NCI-H2029 treated with DMSO at 0.1 percent for 48 hours (cell line): ENCODE data around the gene AK8.
"Not testable (repeated sequence)": the region's sequence is repeated elsewhere in the genome, so short reads cannot be mapped to it uniquely, and the experiment has no call there.

Experiments
- DNase-seq: peaks from one replicate; lab custom pipeline; 2025; lab: John Stamatoyannopoulos, UW

Gene AK8

DNA sequence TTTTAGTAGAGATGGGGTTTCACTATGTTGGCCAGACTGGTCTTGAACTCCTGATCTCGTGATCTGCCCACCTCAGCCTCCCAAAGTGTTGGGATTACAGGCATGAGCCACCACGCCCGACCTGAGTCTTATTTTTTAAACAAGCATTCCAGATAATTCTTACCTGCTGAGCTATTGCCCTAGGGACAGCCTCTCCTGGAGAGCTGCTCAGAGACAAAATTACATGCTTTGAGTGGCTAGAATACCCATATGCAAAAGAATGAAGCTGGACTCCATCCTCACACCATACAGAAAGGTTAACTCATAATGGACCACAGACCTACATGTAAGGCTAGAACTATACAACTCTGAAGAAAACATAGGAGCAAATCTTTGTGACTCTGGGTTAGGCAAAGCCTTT lies 166.2 kb downstream of the AK8 start:
- DNase-seq, result no peak

DNA sequence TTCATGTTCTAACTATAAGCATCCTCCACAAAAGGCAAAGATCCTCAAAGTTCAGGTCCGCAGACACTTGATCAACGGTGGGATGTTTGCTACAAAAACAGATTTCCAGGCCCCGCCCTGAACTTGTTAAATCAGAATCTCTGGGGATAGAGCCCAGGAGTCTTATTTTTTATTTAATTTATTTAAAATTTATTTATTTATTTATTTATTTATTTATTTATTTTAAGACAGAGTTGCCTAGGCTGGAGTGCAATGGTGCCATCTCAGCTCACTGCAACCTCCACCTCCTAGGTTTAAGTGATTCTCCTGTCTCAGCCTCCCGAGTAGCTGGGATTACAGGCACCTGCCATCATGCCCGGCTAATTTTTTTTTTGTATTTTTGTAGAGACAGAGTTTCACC lies 166.9 kb downstream of the AK8 start:
- not testable (repeated sequence) for DNase-seq

DNA sequence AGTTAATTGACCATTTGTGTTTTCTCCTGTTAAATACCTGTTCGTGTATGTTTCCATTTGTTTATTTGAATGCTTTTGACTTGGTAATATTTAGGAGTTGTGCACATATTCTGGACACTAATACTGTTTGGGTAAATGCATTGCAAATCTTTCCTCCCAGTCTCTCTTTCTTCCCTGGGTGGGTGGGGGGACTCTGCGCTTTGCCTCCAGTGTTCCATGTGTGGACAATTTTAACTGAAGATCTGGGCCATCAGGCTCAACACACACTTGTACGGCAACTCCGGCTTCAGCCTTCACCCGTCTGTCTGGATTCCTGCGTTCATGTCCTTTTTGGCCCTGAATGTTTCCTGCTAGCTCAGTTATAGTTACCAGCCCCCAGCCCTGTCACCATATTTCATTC lies 167.8 kb downstream of the AK8 start:
- no peak for DNase-seq

DNA sequence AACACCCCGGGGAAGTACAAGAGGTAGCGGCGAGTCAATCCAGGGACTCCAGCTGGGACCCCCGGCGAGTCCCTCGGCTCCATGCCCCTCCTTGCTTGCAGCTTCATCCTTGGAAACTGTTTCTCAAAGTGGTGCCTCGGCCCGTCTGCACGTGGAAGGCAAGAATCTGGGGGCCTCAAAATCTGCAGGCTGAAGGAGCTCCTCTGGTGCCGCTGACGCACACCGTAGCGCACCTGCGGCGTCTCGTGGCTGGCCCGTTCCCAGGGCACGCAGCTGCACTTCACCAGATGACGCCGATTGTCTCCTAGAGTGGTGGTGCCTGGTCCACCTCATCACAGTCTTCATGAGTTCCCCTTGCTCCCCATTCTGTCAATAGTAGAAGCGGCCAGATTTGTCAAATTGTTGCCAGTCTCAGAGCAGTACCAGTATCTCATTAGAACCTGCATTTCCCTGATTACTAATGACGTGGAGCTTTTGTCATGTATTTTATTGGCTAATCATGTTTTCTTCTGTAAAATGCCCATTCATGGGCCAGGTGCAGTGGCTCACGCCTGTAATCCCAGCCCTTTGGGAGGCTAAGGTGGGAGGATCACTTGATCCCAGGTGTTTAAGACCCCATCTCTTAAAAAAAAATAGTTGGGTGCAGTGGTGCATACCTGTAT lies 169.2 kb downstream of the AK8 start:
- DNase-seq, result no peak

DNA sequence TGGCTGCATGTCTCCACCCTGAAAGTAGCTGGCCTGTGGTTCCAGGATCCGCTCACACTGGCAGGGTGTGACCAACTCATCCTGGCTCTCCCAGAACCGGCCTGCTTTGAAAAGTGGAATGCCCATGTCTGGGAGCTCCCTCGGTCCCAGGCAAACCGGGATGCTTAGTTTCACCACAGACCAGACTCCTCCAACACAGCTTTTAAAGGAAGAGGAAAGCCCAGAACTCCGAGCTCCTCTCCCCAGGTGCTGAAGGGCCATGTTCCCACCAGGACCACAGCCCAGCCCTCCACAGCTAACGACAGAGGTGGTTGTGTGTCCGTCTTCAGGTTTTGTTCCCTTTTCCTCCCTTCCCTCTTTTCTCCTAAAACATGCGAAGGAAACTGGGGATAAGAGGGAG lies 169.8 kb downstream of the AK8 start:
- no peak for DNase-seq

DNA sequence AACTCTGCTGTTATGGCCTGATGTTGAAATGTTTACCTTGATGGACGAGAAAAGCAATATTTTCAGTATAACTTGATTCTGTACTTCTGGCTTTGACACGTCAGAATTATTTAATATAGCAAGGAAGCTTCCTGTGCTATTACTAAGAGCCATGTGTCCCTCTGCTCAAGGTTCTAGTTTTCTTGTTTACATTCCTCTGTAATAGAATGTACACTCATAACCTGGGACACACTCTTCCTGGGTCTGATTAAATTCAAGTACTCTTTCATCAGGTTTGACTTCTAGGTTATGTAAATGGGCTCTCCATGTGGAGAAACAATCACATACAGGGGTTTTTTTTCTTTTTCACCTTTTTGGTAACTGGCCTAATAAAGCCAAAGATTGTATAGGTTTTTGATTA lies 174.7 kb downstream of the AK8 start:
- no peak for DNase-seq

DNA sequence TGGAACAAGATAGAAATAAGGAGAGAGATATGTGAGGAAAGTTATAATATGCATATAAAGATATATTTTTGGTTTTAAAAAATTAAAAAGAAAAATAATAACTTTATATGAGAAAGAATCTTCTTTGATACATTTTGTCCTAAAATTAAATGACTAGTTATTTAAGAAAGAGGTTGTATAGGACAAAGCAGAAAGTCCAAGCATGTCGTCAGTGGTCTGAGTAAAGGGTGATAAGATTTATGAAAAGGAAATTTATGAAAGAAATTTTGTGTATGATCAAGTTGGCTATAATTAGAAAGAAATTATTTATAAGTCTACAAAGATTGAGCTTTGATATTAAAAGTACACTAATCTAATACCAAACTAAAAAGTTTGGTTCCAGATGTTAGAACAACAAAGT lies 175.8 kb downstream of the AK8 start:
- DNase-seq, result no peak

DNA sequence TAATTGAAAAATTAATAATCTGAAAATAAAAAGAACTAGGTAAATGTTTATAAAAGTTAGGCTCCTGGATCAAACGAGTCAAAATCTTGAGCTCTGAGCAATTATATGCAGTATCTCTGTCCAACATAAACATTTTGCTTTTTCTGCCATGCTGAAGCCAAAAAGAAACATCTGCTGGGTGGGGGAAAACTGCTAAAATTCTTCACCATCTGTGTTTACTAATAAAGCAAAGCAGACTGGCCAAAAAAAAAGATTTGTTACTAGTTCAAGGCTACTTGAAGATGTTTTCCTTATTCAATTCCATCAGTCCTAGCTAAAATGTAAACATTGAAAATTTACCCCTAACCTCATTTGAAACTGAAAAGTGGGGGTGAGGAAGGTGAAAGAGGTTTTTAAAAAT lies 178.1 kb downstream of the AK8 start:
- no peak for DNase-seq

DNA sequence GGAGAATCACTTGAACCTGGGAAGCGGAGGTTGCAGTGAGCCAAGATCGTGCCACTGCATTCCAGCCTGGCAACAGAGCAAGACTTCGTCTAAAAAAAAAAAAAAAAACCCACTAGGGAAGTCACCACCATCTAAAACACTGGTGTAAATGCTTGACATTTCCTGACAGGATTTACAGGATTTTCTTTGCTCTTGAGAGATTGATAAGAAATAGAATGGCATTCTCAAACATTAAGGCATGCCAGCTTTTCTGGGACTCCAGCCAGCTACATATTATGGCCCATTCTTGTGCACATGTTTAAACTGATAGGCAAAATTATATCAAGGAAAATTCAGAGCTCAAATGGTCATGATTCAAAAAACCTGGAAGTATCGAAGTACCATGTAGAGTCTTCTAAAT lies 179.1 kb downstream of the AK8 start:
- no peak for DNase-seq

DNA sequence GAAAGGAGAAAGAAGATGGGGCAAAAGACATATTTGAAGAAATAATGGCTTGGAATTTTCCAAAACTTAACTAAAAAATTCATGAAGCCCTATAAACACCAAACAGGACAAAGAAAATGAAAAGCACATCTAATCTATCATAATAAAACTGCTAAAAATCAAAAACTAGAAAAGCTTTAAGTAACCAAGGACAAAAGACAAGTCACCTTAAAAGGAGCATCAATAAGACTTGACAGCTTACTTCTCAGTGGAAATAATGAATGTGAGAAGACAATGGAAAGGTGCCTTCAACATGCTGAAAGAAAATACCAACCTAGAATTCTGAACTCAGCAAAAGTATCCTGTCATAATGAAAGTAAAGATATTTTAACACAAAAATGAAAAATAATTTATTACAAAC lies 180.9 kb downstream of the AK8 start:
- no peak for DNase-seq

DNA sequence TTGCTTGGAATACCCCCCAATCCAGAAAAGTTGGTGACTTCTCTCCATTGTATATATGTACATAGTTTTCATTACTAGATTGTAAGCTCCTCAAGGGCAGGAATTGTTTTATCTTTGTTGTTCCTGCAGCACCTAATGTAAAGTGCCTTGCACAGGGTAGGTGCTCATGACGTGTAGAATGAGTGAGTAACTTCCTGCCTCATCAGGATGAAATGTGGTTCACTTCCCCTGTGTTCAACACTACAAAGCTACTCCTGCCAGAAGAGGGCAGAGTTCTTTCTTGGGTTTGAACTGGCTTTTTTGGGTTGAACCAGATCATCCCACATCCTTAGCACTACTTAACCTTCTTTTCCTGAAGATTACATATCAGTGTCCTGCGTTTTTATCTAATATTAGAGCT lies 183.9 kb downstream of the AK8 start:
- DNase-seq, result no peak

DNA sequence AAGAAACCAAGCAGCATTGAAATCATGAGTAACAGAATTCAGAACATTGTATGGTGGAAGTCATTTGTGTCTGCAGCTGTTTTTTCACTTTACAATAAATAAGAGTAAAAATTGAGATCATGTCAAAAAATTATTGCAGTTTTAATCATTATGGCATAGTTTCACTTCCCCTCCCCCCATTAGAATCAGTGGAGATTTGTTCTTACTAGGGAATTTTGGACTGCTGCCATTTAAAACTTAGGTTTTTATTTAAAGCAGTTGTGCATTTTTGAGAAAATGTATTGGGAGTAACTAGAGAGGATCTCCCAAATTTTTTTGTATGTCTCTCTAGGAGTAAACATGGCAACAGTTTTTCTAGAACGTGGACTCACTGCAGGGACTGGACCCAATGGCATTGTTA lies 187.4 kb downstream of the AK8 start:
- no peak for DNase-seq

DNA sequence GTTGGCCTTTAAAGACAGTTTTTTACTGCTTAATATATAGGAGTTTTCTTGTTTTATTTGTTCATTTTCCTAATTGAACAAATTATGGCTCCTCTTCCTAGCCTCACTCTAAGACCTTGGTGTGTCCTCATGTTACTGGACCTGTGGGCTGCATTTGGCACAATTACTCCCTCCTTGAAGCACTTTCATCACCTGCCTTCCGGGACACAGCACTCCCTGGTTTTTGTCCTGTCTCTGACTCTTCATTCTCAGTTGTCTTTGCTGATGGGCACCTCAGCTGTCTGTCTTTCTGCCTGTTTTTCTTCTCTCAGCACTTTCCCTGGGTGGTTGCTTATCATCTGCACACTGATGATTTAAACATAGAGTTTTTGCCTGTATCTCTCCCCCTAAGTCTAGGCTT lies 194.2 kb downstream of the AK8 start:
- DNase-seq, result no peak

DNA sequence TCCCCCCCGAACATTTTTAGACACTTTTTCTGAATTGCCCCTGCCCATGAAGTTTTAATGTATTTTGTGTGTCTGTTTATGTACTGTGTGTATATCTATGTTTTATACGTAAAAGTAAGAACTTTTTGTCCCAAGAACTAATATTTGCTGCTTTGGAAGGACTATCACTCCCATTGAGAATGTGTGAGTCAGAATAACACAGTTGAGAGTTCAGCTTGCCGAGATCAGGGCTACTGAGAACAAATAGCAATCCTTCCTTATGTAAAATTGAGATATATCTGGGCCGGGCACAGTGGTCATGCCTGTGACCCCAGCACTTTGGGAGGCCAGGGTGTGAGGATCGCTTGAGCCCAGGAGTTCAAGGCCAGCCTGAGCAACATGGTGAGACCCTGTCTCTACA lies 196.5 kb downstream of the AK8 start:
- DNase-seq, result no peak

DNA sequence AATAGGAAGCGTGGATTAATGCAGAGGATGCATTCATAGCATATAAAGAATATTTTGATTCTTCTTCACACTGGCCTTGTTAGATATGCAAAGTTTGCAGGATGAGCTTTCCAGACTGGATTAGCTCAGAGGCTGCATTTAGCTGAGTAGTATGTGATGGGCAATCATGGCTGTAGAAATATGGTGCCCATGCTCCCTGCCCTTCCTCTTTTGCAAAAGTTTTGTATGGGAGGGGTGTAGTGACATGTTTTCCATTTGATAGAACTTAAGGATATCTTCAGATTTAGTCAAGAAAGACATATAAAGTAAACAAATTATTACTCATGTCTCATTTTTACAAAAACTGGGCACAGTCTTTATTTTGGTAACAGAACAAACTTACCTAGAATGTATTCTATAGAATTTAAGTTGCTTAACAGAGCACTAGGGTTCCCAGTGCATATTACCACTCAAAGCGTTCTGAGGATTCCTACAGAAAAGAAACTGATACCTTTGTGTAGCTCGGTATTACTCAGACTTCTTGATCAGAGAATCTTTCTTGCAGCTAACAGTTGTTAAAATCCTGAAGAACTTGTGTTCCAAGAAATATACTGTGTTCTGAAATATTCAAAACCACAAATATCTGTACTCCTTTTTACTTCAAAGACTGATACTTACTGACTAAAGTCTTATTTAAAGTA lies 198.0 kb downstream of the AK8 start:
- no peak for DNase-seq

DNA sequence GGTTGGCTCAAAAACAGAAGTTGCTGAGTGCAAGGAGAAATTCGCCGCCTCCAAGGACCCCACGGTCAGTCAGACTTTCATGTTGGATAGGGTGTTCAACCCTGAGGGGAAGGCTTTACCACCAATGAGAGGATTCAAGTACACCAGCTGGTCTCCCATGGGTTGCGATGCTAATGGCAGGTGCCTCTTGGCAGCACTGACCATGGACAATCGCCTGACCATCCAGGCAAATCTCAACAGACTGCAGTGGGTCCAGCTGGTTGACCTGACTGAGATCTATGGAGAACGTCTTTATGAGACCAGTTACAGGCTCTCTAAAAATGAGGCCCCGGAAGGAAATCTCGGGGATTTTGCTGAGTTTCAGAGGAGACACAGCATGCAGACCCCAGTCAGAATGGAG lies 200.1 kb downstream of the AK8 start:
- DNase-seq, result no peak
